Trophoblast cell (in vitro differentiated cells and primary cell): Measurements from ENCODE around the gene ITPK1.

Source experiments
- DNase-seq, 2 donors: peaks; one replicate each; pipeline ENCODE4 v3.0.0-alpha.2; 2016
- H2AFZ ChIP-seq: 2 replicates; pipeline ENCODE4 v1.6.1; 2013; ENCODE audit warnings: low read length, moderate library complexity, mild to moderate bottlenecking; ENCODE audit not compliant: insufficient read depth, poor library complexity
- H2AK5ac ChIP-seq: 2 replicates; pipeline ENCODE4 v1.6.1; 2013; ENCODE audit warnings: mild to moderate bottlenecking, low read length
- H2BK120ac ChIP-seq: 2 replicates; pipeline ENCODE4 v1.6.1; 2013; ENCODE audit warnings: low read length, mild to moderate bottlenecking, moderate library complexity; ENCODE audit not compliant: insufficient read depth, poor library complexity
- H2BK12ac ChIP-seq: 2 replicates; pipeline ENCODE4 v1.6.1; 2013; ENCODE audit warnings: mild to moderate bottlenecking, low read length, moderate library complexity
- H2BK5ac ChIP-seq: 2 replicates; pipeline ENCODE4 v1.6.1; 2013; ENCODE audit warnings: low read length, low read depth, moderate library complexity, mild to moderate bottlenecking; ENCODE audit not compliant: poor library complexity
- H3K14ac ChIP-seq: 2 replicates; pipeline ENCODE4 v1.6.1; 2013; ENCODE audit warnings: mild to moderate bottlenecking, low read length
- H3K18ac ChIP-seq: 2 replicates; pipeline ENCODE4 v1.6.1; 2013; ENCODE audit warnings: mild to moderate bottlenecking, low read length
- H3K23ac ChIP-seq: 2 replicates; pipeline ENCODE4 v1.6.1; 2013; ENCODE audit warnings: low read length
- H3K27ac ChIP-seq: 2 replicates; pipeline ENCODE4 v1.5.1; 2013; ENCODE audit warnings: low read depth, mild to moderate bottlenecking, inconsistent platforms, low read length, moderate library complexity
- H3K27me3 ChIP-seq: 2 replicates; pipeline ENCODE4 v1.6.1; 2013; ENCODE audit warnings: inconsistent platforms, mild to moderate bottlenecking, low read length, moderate library complexity; ENCODE audit not compliant: insufficient read depth
- H3K36me3 ChIP-seq, 2 experiments: 1 replicate in 1 of 2; 2 replicates in 1 of 2; pipeline ENCODE4 v1.6.1; 2013; ENCODE audit warnings: low read length in 2 of 2, mild to moderate bottlenecking in 2 of 2, moderate library complexity in 1 of 2; ENCODE audit not compliant: insufficient read depth in 2 of 2, control insufficient read depth in 1 of 2
- H3K4ac ChIP-seq: 2 replicates; pipeline ENCODE4 v1.6.1; 2013; ENCODE audit warnings: low read depth, mild to moderate bottlenecking, low read length, moderate library complexity
- H3K4me1 ChIP-seq, 2 experiments: 1 replicate in 1 of 2; 2 replicates in 1 of 2; pipeline ENCODE4 v1.6.1; 2013; ENCODE audit warnings: low read length in 2 of 2, mild to moderate bottlenecking in 2 of 2, moderate library complexity in 1 of 2; ENCODE audit not compliant: insufficient read depth in 2 of 2, control insufficient read depth in 1 of 2
- H3K4me2 ChIP-seq: 2 replicates; pipeline ENCODE4 v1.6.1; 2013; ENCODE audit warnings: inconsistent platforms, mild to moderate bottlenecking, low read length, moderate library complexity
- H3K4me3 ChIP-seq: 2 replicates; pipeline ENCODE4 v1.5.1; 2013; ENCODE audit warnings: mild to moderate bottlenecking, low read depth, low read length, inconsistent platforms
- H3K79me1 ChIP-seq: one replicate; pipeline ENCODE4 v1.6.1; 2013; ENCODE audit warnings: low read length
- H3K79me2 ChIP-seq: 2 replicates; pipeline ENCODE4 v1.6.1; 2013; ENCODE audit warnings: low read length, mild to moderate bottlenecking; ENCODE audit not compliant: control insufficient read depth, insufficient read depth, poor library complexity
- H3K9ac ChIP-seq: 2 replicates; pipeline ENCODE4 v1.6.1; 2013; ENCODE audit warnings: mild to moderate bottlenecking, low read length
- H3K9me3 ChIP-seq: 2 replicates; pipeline ENCODE4 v1.6.1; 2013; ENCODE audit warnings: low read depth, mild to moderate bottlenecking, control low read depth, inconsistent platforms, low read length; ENCODE audit not compliant: insufficient read depth
- H4K12ac ChIP-seq: 2 replicates; pipeline ENCODE4 v1.6.1; 2013; ENCODE audit warnings: low read depth, mild to moderate bottlenecking, low read length, moderate library complexity
- H4K8ac ChIP-seq: 2 replicates; pipeline ENCODE4 v1.6.1; 2013; ENCODE audit warnings: low read depth, mild to moderate bottlenecking, low read length, moderate library complexity
- H4K91ac ChIP-seq: one replicate; pipeline ENCODE4 v1.6.1; 2013; ENCODE audit warnings: low read depth, mild to moderate bottlenecking, low read length, moderate library complexity
- WGBS: extraction: QIAGEN DNeasy Blood & Tissue Kit; methylation state at CpG from one replicate; pipeline ENCODE4 v1.1.7; 2013; ENCODE audit warnings: missing lambda C conversion rate; ENCODE audit not compliant: insufficient read length, insufficient coverage; ENCODE audit errors: extremely low coverage; 5-methylcytosine and 5-hydroxymethylcytosine counted together

ITPK1 gene

GRCh38 chr14:93153121-93153520 lies 37.4 kb upstream of the ITPK1 start:
- Histone ChIP-seq H4K91ac (no peak overlapping the region), H3K9ac (no peak overlapping the region), H3K4me3 (no peak overlapping the region), H3K79me1 (no peaks in the 10 kb centered on the region), H3K18ac (no peak overlapping the region), H2BK12ac (no peak overlapping the region), H3K27me3 (no peaks in the 10 kb centered on the region), H3K23ac (no peak overlapping the region), H2AFZ (no peak overlapping the region), H3K9me3 (no peaks in the 10 kb centered on the region), H3K14ac (no peak overlapping the region), H4K8ac (no peak overlapping the region), H2BK120ac (no peak overlapping the region), H3K79me2 (no peaks in the 10 kb centered on the region), H3K27ac (no peak overlapping the region), H2BK5ac (no peak overlapping the region), H3K4me1 (peaks cover 0 to 7% of the 10 kb centered on the region in 2 experiments), H4K12ac (no peak overlapping the region), H3K4ac (no peak overlapping the region), H3K4me2 (no peak overlapping the region), H2AK5ac (no peak overlapping the region), H3K36me3 (no peaks in the 10 kb centered on the region)
- DNase-seq = no peak
- no CpG with 5 or more reads among the region's 7 CpGs for WGBS

DNA sequence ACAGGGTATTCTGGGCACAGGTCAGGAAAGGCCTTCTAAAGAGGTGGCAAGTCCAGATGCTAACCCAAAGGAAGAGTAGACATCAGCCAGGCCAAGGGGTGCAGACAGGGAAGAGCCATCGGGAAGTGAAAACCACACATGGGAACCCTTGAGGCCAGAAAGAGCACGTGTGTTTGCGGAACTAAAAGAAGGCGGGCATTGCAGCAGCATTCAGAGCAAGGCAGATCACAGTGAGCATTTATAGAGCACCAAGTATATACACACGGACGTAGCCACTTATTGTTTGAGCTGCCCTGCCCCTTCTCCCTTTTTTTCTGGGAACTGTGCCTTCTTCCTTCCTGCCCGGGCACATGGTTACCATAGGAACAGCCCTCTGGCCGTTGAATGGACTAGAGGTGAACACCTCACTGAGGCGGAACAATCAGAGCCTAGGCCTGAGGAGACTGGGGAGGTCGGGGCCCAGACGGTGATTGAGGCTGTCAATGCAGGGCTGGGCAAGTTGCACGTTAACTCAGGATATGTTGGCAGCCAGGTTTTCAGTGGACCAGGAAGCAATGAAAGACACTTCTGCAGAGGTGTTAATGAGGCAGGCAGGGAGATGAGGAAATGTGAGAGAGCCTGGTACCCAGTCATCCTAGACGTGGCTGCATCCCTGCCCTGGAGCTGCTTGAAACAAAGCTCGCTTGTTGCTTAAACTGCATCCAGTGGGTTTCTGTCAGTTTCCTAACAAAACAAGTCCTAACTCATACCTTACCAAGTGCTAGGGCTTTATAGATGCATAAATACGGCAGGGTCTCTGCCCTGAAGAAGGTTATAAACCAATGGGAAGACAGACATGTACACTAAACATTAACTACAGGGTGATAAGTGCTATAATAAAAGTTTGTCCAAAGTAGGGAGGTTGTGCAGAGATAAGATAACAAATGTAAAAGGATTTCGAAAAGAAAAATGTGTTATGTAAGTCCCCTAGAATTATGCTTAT lies 34.8 kb upstream of the ITPK1 start:
- H4K12ac ChIP-seq = no peak overlapping the region
- H4K8ac ChIP-seq = no peak overlapping the region
- no peak overlapping the region for H2AFZ ChIP-seq
- H3K27me3 ChIP-seq = no peaks in the 10 kb centered on the region
- no peaks in the 10 kb centered on the region for H3K79me1 ChIP-seq
- H2BK5ac ChIP-seq = no peak overlapping the region
- H3K23ac ChIP-seq = no peak overlapping the region
- H3K36me3 ChIP-seq = no peaks in the 10 kb centered on the region
- no peak overlapping the region for H3K27ac ChIP-seq
- no peak overlapping the region for H3K4ac ChIP-seq
- no peak overlapping the region for H2AK5ac ChIP-seq
- H3K4me3 ChIP-seq = no peak overlapping the region
- H2BK12ac ChIP-seq = no peak overlapping the region
- H3K4me1 ChIP-seq = no peaks in the 10 kb centered on the region
- no peak overlapping the region for H3K4me2 ChIP-seq
- WGBS = no CpG with 5 or more reads among the region's 16 CpGs
- no peak overlapping the region for H3K18ac ChIP-seq
- H3K9ac ChIP-seq = no peak overlapping the region
- no peak for DNase-seq
- no peak overlapping the region for H4K91ac ChIP-seq
- H2BK120ac ChIP-seq = no peak overlapping the region
- H3K14ac ChIP-seq = no peak overlapping the region
- no peaks in the 10 kb centered on the region for H3K9me3 ChIP-seq
- H3K79me2 ChIP-seq = no peaks in the 10 kb centered on the region

GRCh38 chr14:93148979-93149378 lies 33.3 kb upstream of the ITPK1 start:
- no peak overlapping the region for H2AFZ ChIP-seq
- H3K18ac ChIP-seq = no peak overlapping the region
- DNase-seq = no peak
- H3K9ac ChIP-seq = no peak overlapping the region
- H3K79me1 ChIP-seq = no peaks in the 10 kb centered on the region
- H3K4ac ChIP-seq = no peak overlapping the region
- no peak overlapping the region for H4K12ac ChIP-seq
- no peak overlapping the region for H3K23ac ChIP-seq
- H2AK5ac ChIP-seq = no peak overlapping the region
- H3K14ac ChIP-seq = no peak overlapping the region
- no peak overlapping the region for H2BK5ac ChIP-seq
- no peak overlapping the region for H4K91ac ChIP-seq
- H4K8ac ChIP-seq = no peak overlapping the region
- no peak overlapping the region for H3K4me2 ChIP-seq
- no peaks in the 10 kb centered on the region for H3K9me3 ChIP-seq
- WGBS = no CpG with 5 or more reads among the region's 8 CpGs
- H3K4me3 ChIP-seq = no peak overlapping the region
- no peaks in the 10 kb centered on the region for H3K79me2 ChIP-seq
- no peak overlapping the region for H2BK120ac ChIP-seq
- H2BK12ac ChIP-seq = no peak overlapping the region
- H3K36me3 ChIP-seq = no peaks in the 10 kb centered on the region
- no peak overlapping the region for H3K27ac ChIP-seq
- H3K4me1 ChIP-seq = no peaks in the 10 kb centered on the region
- no peaks in the 10 kb centered on the region for H3K27me3 ChIP-seq

DNA sequence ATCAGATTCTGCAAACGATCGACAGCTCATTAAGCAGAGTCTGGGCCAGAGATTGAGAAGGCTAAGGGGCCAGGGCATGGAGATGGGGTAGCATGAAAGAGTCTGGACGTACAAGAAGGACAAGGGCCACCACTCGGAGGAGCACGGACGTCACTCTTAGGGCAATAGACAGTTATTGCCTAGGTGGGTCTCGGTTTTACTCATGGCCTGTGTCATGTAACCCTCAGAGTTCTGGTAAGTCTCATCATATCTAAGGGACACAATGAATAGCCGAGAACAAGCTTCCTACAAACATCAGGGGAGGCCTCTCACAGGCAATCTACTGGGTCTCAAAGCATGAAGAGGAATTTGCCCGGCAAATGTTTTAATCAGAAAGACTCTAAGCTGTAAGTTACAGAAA lies 30.4 kb upstream of the ITPK1 start:
- WGBS = no CpG with 5 or more reads among the region's 9 CpGs
- H2BK120ac ChIP-seq = no peak overlapping the region

More for the DNA sequence above, 30.4 kb upstream of the ITPK1 start:
- Histone ChIP-seq H3K9me3 (no peaks in the 10 kb centered on the region), H3K14ac (no peak overlapping the region), H3K4me2 (no peak overlapping the region), H3K27ac (no peak overlapping the region), H2BK12ac (no peak overlapping the region), H3K27me3 (no peaks in the 10 kb centered on the region), H3K79me2 (no peaks in the 10 kb centered on the region), H3K4me3 (no peak overlapping the region), H3K36me3 (no peaks in the 10 kb centered on the region), H3K79me1 (no peaks in the 10 kb centered on the region), H2AFZ (no peak overlapping the region), H4K12ac (no peak overlapping the region), H4K91ac (no peak overlapping the region), H3K4ac (no peak overlapping the region), H3K4me1 (no peaks in the 10 kb centered on the region), H2AK5ac (no peak overlapping the region), H2BK5ac (no peak overlapping the region), H3K23ac (no peak overlapping the region), H4K8ac (no peak overlapping the region), H3K18ac (no peak overlapping the region), H3K9ac (no peak overlapping the region)
- DNase-seq = no peak
